ENCODE measurements around the gene MED9. TPM values are rescaled to one million over a fixed set of nuclear protein-coding genes. Genes with fewer than 3 reads are reported as not detected.

MED9 gene
- polyA plus RNA-seq, 1 of the 3 experiments (the other 2 are of a cell fraction), result 10.1 TPM

DNA sequence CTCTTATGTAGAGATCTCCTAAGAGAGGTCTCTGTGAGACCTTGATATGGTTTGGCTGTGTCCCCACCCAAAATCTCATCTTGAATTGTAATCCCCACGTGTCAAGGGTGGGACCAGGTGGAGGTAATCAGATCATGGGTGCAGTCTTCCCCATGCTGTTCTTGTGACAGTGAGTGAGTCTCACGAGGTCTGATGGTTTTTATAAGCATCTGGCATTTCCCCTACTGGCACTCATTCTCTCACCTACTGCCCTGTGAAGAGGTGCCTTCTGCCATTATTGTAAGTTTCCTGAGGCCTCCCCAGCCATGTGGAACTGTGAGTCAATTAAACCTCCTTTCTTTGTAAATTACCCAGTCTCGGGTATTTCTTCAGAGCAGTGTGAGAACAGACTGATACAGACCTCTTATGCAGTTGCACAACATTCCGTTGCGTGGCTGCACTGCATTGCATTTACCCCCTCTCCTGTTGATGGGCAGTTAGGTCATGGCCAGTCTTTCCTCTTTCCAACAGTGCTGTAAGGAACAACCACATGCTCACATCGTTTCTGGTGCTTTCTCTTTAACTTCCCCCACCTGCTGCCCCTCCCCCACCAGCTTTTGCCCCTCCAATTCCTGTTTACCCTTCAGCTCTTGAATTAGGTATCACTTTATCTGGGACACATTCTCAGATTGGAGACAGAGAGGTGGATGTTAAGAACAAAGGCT is 43.6 kb upstream of the MED9 start:
- DNase-seq, result no peak
- Histone ChIP-seq H4K20me1 (ENCODE audit: insufficient read depth) (no peaks in the 10 kb centered on the region), H3K9ac (no peak overlapping the region), H3K9me3 (no peaks in the 10 kb centered on the region), H3K36me3 (replicated peaks in 1 of 2; ENCODE audit: control insufficient read depth in 1 of 2, insufficient read depth in 2 of 2, low read length in 1 of 2) (no peaks in the 10 kb centered on the region), H3K79me2 (ENCODE audit: insufficient read depth) (no peaks in the 10 kb centered on the region), H3F3A (replicated peaks; ENCODE audit: insufficient read depth) (peaks cover 6% of the 10 kb centered on the region), H3K4me3 (ENCODE audit: low read depth in 2 of 2, low read length in 1 of 2) (no peak overlapping the region), H3K9me2 (no peaks in the 10 kb centered on the region), H2AFZ (ENCODE audit: low read depth) (no peak overlapping the region), H3K4me2 (no peak overlapping the region), H3K27ac (ENCODE audit: low read depth in 2 of 2, low read length in 1 of 2) (no peak overlapping the region), H3K4me1 (ENCODE audit: control insufficient read depth in 1 of 2, insufficient read depth in 2 of 2, low read depth in 1 of 2, low read length in 1 of 2) (peaks cover 0 to 6% of the 10 kb centered on the region in 2 experiments; a peak in 1 of 4 replicates), H3K27me3 (ENCODE audit: insufficient read depth) (no peaks in the 10 kb centered on the region)
- no peak for TF ChIP-seq JUND (IDR thresholded peaks at IDR 0.05)
- TF ChIP-seq PBX3 (IDR thresholded peaks at IDR 0.05), result no peak
- CTCF ChIA-PET, result interaction anchor here (0.6 kb wide), 1 partner anchor 23 kb away, joined by 3 read pairs; no protein-coding TSS in a partner anchor
- WGBS (ENCODE audit: low lambda C conversion rate), result 34% methylated on average over 6 of the region's 6 CpGs
- POLR2A ChIA-PET, result no interaction called here

GRCh38 chr17:17434477-17434876 is 42.3 kb upstream of the MED9 start:
- Histone ChIP-seq H3K9me2 (no peaks in the 10 kb centered on the region), H3K27me3 (ENCODE audit: insufficient read depth) (no peaks in the 10 kb centered on the region), H3K9ac (no peak overlapping the region), H3K27ac (ENCODE audit: low read depth in 2 of 2, low read length in 1 of 2) (peak overlapping the region in 1 of 2 experiments; percentile 52; a peak in 1 of 4 replicates), H3K4me2 (no peak overlapping the region), H4K20me1 (ENCODE audit: insufficient read depth) (no peaks in the 10 kb centered on the region), H2AFZ (ENCODE audit: low read depth) (no peak overlapping the region), H3K4me1 (ENCODE audit: control insufficient read depth in 1 of 2, insufficient read depth in 2 of 2, low read depth in 1 of 2, low read length in 1 of 2) (peaks cover 0 to 6% of the 10 kb centered on the region in 2 experiments; a peak in 1 of 4 replicates), H3K4me3 (ENCODE audit: low read depth in 2 of 2, low read length in 1 of 2) (no peak overlapping the region), H3K36me3 (replicated peaks in 1 of 2; ENCODE audit: control insufficient read depth in 1 of 2, insufficient read depth in 2 of 2, low read length in 1 of 2) (no peaks in the 10 kb centered on the region), H3K9me3 (no peaks in the 10 kb centered on the region), H3K79me2 (ENCODE audit: insufficient read depth) (no peaks in the 10 kb centered on the region), H3F3A (replicated peaks; ENCODE audit: insufficient read depth) (peaks cover 6% of the 10 kb centered on the region)
- TF ChIP-seq SIN3A (IDR thresholded peaks at IDR 0.05; ENCODE audit: borderline replicate concordance, low read depth, low read length) (no peak), IRF3 (IDR thresholded peaks at IDR 0.05; ENCODE audit: low read depth, low read length) (no peak), FOSL2 (IDR thresholded peaks at IDR 0.05; ENCODE audit: borderline replicate concordance, low read depth) (no peak), RCOR1 (IDR thresholded peaks at IDR 0.05; ENCODE audit: low read length) (no peak), TAF1 (IDR thresholded peaks at IDR 0.05; ENCODE audit: borderline replicate concordance, low read depth, low read length) (no peak), TEAD4 (IDR thresholded peaks at IDR 0.05; ENCODE audit: borderline replicate concordance, insufficient read depth) (no peak), NFIC (IDR thresholded peaks at IDR 0.05; ENCODE audit: borderline replicate concordance) (no peak), PBX3 (IDR thresholded peaks at IDR 0.05) (no peak), FOXM1 (IDR thresholded peaks at IDR 0.05; ENCODE audit: low read depth) (no peak), GATA2 (CRISPR knock-in tag; IDR thresholded peaks at IDR 0.05) (no peak), NRF1 (IDR thresholded peaks at IDR 0.05; ENCODE audit: low read depth, low read length) (no peak), RFX5 (IDR thresholded peaks at IDR 0.05; ENCODE audit: low read length) (no peak), RAD21 (IDR thresholded peaks at IDR 0.05; ENCODE audit: low read length) (no peak), POLR2AphosphoS5 (IDR thresholded peaks at IDR 0.05; ENCODE audit: low read depth, low read length) (no peak), YY1 (IDR thresholded peaks at IDR 0.05; ENCODE audit: low read depth) (no peak)
- TF ChIP-seq, protein P1, sequence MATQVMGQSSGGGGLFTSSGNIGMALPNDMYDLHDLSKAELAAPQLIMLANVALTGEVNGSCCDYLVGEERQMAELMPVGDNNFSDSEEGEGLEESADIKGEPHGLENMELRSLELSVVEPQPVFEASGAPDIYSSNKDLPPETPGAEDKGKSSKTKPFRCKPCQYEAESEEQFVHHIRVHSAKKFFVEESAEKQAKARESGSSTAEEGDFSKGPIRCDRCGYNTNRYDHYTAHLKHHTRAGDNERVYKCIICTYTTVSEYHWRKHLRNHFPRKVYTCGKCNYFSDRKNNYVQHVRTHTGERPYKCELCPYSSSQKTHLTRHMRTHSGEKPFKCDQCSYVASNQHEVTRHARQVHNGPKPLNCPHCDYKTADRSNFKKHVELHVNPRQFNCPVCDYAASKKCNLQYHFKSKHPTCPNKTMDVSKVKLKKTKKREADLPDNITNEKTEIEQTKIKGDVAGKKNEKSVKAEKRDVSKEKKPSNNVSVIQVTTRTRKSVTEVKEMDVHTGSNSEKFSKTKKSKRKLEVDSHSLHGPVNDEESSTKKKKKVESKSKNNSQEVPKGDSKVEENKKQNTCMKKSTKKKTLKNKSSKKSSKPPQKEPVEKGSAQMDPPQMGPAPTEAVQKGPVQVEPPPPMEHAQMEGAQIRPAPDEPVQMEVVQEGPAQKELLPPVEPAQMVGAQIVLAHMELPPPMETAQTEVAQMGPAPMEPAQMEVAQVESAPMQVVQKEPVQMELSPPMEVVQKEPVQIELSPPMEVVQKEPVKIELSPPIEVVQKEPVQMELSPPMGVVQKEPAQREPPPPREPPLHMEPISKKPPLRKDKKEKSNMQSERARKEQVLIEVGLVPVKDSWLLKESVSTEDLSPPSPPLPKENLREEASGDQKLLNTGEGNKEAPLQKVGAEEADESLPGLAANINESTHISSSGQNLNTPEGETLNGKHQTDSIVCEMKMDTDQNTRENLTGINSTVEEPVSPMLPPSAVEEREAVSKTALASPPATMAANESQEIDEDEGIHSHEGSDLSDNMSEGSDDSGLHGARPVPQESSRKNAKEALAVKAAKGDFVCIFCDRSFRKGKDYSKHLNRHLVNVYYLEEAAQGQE (IDR thresholded peaks at IDR 0.05; ENCODE audit: low read depth, low read length), result no peak
- TF ChIP-seq, protein P2, sequence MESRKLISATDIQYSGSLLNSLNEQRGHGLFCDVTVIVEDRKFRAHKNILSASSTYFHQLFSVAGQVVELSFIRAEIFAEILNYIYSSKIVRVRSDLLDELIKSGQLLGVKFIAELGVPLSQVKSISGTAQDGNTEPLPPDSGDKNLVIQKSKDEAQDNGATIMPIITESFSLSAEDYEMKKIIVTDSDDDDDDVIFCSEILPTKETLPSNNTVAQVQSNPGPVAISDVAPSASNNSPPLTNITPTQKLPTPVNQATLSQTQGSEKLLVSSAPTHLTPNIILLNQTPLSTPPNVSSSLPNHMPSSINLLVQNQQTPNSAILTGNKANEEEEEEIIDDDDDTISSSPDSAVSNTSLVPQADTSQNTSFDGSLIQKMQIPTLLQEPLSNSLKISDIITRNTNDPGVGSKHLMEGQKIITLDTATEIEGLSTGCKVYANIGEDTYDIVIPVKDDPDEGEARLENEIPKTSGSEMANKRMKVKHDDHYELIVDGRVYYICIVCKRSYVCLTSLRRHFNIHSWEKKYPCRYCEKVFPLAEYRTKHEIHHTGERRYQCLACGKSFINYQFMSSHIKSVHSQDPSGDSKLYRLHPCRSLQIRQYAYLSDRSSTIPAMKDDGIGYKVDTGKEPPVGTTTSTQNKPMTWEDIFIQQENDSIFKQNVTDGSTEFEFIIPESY (IDR thresholded peaks at IDR 0.05; ENCODE audit: borderline replicate concordance, low read depth), result no peak
- WGBS (ENCODE audit: low lambda C conversion rate), result 66% methylated on average over 2 of the region's 2 CpGs
- DNase-seq, result no peak
- ChIA-PET CTCF (no interaction called here), POLR2A (no interaction called here)
